GM12865 (cell line): Measurements from ENCODE around the gene MRGPRX1.
"Not testable (repeated sequence)": the region's sequence is repeated elsewhere in the genome, so short reads cannot be mapped to it uniquely, and the experiment has no call there.

Experiments used
- DNase-seq: peaks from one replicate; pipeline ENCODE4 v3.0.0; 2010; ENCODE audit warnings: low read depth
- H3K4me3 ChIP-seq: 2 replicates; pipeline ENCODE4 v1.5.1; 2011; ENCODE audit warnings: mild to moderate bottlenecking, low read depth, low read length, control low read depth
- CTCF ChIP-seq: IDR thresholded peaks from 2 replicates; pipeline ENCODE4 v1.5.1; 2011; ENCODE audit warnings: low read length, control low read depth, low read depth, inconsistent platforms; ENCODE audit not compliant: insufficient read depth; ENCODE audit errors: missing control alignments

The MRGPRX1 gene

DNA sequence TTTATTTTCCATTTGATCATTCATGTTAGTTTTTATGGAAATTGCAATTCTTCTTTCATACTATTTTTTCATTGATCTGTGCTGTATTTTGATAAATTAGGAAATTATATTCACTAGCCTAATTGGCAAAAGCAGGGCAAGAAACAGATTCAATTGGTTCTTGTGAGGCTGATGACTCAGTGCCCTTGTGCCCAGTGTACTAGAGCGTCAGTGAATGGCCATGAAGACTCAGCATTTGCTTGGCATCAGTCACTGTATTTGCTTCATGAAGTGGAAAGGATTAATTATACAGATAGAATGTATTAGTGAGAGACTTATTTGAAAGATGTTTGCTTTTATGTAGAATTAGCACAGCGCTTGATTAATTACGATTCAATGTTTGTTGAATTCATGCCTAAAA is 31.8 kb downstream of the MRGPRX1 start:
- H3K4me3 ChIP-seq = no peak overlapping the region
- DNase-seq = no peak
- no peak for TF ChIP-seq CTCF

GRCh38 chr11:18900637-18901036 is 38.6 kb downstream of the MRGPRX1 start:
- DNase-seq, H3K4me3 ChIP-seq: not testable (repeated sequence)

DNA sequence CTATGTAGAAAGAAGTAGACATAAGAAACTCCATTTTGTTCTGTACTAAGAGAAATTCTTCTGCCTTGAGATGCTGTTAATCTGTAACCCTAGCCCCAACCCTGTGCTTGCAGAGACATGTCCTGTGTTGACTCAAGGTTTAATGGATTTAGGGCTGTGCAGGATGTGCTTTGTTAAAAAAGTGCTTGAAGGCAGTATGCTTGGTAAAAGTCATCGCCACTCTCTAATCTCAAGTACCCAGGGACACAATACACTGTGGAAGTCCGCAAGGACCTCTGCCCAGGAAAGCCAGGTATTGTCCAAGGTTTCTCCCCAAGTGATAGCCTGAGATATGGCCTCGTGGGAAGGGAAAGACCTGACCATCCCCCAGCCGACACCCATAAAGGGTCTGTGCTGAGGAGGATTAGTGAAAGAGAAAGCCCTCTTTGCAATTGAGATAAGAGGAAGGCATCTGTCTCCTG is 39.0 kb downstream of the MRGPRX1 start:
- H3K4me3 ChIP-seq, DNase-seq: not testable (repeated sequence)

DNA sequence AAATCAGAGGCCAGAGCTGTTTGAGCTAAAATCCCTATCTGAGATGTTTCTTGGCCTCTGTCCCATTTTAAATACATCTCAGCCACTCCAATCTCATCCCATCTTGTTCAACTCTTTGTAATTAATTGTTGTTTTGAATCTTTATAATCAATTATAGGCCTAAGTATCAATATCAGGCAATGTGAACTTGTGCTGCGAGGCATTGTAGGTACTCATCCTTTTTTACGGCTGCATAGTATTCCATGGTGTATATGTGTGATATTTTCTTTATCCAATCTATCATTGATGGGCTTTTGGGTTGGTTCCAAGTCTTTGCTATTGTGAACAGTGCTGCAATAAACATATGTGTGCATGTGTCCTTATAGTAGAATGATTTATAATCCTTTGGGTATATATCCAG is 47.5 kb downstream of the MRGPRX1 start:
- not testable (repeated sequence) for DNase-seq, H3K4me3 ChIP-seq

- no peak overlapping the region for H3K4me3 ChIP-seq
- no peak for TF ChIP-seq CTCF
Observed at GRCh38 chr11:18890615-18891014, 48.6 kb downstream of the MRGPRX1 start.

More at GRCh38 chr11:18890615-18891014, 48.6 kb downstream of the MRGPRX1 start:
- DNase-seq = no peak
